Nephron progenitor cell (in vitro differentiated cells): ENCODE data around the gene UBASH3B.

ENCODE experiments used
- DNase-seq: peaks from one replicate; pipeline ENCODE4 v3.0.0; 2021
- H3K27ac Mint-ChIP-seq: 2 replicates; pipeline ENCODE4 v1.8.0; 2021; ENCODE audit warnings: mild to moderate bottlenecking, moderate library complexity, mixed read lengths
- H3K27me3 Mint-ChIP-seq: 2 replicates; pipeline ENCODE4 v1.8.0; 2021; ENCODE audit warnings: mild to moderate bottlenecking, low read depth, mixed read lengths; ENCODE audit not compliant: poor library complexity
- H3K36me3 Mint-ChIP-seq: 2 replicates; pipeline ENCODE4 v1.8.0; 2021; ENCODE audit warnings: low read depth, mixed read lengths
- H3K4me1 Mint-ChIP-seq: 2 replicates; pipeline ENCODE4 v1.8.0; 2021; ENCODE audit warnings: mixed read lengths
- H3K4me3 Mint-ChIP-seq: 2 replicates; pipeline ENCODE4 v1.8.0; 2021; ENCODE audit warnings: mild to moderate bottlenecking, moderate library complexity, mixed read lengths
- H3K9me3 Mint-ChIP-seq: 2 replicates; pipeline ENCODE4 v1.8.0; 2021; ENCODE audit warnings: mild to moderate bottlenecking, moderate library complexity, mixed read lengths
- TF ChIP-seq, protein P1 (sequence below): fragments of 200-600 bp; sonication (generic); IDR thresholded peaks from 2 replicates; pipeline ENCODE4 v1.5.0; 2021; ENCODE audit warnings: antibody characterized with exemption

The UBASH3B gene

GRCh38 chr11:122709039-122709760, 53.7 kb downstream of the UBASH3B start:
- DNase-seq, result no peak
- peaks cover 4% of the 10 kb centered on the region for H3K27me3 Mint-ChIP-seq
- H3K27ac Mint-ChIP-seq, result peak overlapping the region; percentile 7

DNA sequence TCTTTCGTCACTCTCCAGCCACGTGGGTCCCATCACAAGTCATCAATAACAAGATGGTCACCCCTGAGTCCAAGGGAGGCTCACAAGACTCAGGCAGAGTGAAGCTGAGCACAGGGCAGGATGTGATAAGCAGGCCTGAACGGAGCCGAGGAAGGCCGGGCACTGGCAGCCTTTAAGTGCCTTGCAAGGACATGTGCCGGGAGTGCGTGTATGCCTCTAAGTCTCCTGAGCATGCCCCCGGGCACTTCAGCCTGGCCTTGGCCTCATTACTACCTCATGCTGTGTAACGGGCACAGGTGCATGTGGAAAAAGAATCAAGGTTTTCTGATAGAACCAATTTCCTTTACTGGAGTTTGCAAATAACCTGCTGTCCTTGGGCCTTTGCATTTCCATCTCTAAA, 55.8 kb downstream of the UBASH3B start:
- Mint-ChIP-seq H3K4me1 (peaks cover 15% of the 10 kb centered on the region), H3K27me3 (peaks cover 5% of the 10 kb centered on the region), H3K27ac (no peak overlapping the region), H3K9me3 (no peaks in the 10 kb centered on the region), H3K36me3 (no peaks in the 10 kb centered on the region), H3K4me3 (no peak overlapping the region)
- no peak for DNase-seq
- TF ChIP-seq, protein P1, sequence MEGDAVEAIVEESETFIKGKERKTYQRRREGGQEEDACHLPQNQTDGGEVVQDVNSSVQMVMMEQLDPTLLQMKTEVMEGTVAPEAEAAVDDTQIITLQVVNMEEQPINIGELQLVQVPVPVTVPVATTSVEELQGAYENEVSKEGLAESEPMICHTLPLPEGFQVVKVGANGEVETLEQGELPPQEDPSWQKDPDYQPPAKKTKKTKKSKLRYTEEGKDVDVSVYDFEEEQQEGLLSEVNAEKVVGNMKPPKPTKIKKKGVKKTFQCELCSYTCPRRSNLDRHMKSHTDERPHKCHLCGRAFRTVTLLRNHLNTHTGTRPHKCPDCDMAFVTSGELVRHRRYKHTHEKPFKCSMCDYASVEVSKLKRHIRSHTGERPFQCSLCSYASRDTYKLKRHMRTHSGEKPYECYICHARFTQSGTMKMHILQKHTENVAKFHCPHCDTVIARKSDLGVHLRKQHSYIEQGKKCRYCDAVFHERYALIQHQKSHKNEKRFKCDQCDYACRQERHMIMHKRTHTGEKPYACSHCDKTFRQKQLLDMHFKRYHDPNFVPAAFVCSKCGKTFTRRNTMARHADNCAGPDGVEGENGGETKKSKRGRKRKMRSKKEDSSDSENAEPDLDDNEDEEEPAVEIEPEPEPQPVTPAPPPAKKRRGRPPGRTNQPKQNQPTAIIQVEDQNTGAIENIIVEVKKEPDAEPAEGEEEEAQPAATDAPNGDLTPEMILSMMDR, result no peak

More at GRCh38 chr11:122709039-122709760, 53.7 kb downstream of the UBASH3B start:
- H3K4me3 Mint-ChIP-seq, result no peak overlapping the region
- TF ChIP-seq, protein P1, result no peak
- H3K4me1 Mint-ChIP-seq, result peaks cover 10% of the 10 kb centered on the region
- H3K36me3 Mint-ChIP-seq, result peaks cover 1% of the 10 kb centered on the region
- H3K9me3 Mint-ChIP-seq, result no peaks in the 10 kb centered on the region

DNA sequence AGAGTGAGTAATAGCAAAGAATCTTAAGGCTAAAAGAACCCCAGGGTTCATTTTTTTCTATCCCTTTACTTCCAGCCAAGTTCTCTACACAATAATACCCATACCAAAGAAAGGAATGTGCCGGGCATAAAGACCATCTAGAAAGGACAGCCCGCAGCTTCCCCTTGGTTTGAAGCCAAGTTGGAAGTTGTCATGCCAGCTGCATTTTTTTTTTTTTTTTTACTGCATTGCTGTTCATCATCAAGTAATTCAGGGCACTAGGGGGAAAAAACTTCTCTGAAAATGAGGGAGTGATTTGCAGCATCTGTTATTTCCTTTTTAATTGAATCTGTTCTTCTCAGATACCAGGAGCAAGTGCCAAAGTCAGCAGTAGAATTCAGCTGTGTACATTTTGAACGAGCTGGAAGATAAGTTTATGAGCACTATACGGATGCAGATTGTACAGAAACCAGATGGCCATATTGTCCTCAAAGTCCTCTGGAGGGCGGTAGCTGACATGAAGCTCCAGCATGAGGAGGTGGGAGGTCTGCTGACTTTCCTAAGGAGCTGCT, 56.4 kb downstream of the UBASH3B start:
- H3K36me3 Mint-ChIP-seq, result no peaks in the 10 kb centered on the region
- no peak for DNase-seq
- peaks cover 15% of the 10 kb centered on the region for H3K4me1 Mint-ChIP-seq
- no peak overlapping the region for H3K27ac Mint-ChIP-seq
- peaks cover 6% of the 10 kb centered on the region for H3K27me3 Mint-ChIP-seq
- H3K4me3 Mint-ChIP-seq, result no peak overlapping the region
- TF ChIP-seq, protein P1, result no peak
- no peaks in the 10 kb centered on the region for H3K9me3 Mint-ChIP-seq

DNA sequence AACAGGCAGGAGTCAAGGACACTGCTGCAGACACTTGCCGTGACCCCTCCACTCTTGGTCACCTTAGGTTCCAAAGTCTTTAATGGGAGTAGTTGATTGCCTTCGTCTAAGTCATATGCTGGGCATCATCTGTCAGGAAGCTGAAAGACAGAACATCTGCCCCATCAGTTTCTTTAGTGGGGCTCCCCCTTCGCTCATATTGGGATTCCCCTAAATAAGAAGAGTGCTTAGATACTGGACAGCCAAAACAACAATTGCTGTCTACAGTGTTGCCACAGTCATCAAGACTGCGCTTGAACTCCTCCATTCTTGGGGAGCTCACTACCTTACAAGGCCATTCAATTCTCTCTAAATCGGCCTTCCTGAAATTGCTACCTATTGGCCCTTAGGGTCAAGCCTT, 58.5 kb downstream of the UBASH3B start:
- peaks cover 6% of the 10 kb centered on the region for H3K27me3 Mint-ChIP-seq
- TF ChIP-seq, protein P1, result no peak
- no peak overlapping the region for H3K4me3 Mint-ChIP-seq
- no peaks in the 10 kb centered on the region for H3K36me3 Mint-ChIP-seq
- peaks cover 12% of the 10 kb centered on the region for H3K4me1 Mint-ChIP-seq
- no peak overlapping the region for H3K27ac Mint-ChIP-seq
- no peak for DNase-seq
- no peaks in the 10 kb centered on the region for H3K9me3 Mint-ChIP-seq

GRCh38 chr11:122714484-122714883, 59.0 kb downstream of the UBASH3B start:
- TF ChIP-seq, protein P1, result no peak
- no peak overlapping the region for H3K27ac Mint-ChIP-seq
- H3K4me1 Mint-ChIP-seq, result peaks cover 7% of the 10 kb centered on the region
- H3K27me3 Mint-ChIP-seq, result peaks cover 6% of the 10 kb centered on the region
- DNase-seq, result no peak
- H3K36me3 Mint-ChIP-seq, result no peaks in the 10 kb centered on the region
- H3K4me3 Mint-ChIP-seq, result no peak overlapping the region
- H3K9me3 Mint-ChIP-seq, result no peaks in the 10 kb centered on the region
